Measurements from ENCODE around the gene HID1.

HID1 gene

DNA sequence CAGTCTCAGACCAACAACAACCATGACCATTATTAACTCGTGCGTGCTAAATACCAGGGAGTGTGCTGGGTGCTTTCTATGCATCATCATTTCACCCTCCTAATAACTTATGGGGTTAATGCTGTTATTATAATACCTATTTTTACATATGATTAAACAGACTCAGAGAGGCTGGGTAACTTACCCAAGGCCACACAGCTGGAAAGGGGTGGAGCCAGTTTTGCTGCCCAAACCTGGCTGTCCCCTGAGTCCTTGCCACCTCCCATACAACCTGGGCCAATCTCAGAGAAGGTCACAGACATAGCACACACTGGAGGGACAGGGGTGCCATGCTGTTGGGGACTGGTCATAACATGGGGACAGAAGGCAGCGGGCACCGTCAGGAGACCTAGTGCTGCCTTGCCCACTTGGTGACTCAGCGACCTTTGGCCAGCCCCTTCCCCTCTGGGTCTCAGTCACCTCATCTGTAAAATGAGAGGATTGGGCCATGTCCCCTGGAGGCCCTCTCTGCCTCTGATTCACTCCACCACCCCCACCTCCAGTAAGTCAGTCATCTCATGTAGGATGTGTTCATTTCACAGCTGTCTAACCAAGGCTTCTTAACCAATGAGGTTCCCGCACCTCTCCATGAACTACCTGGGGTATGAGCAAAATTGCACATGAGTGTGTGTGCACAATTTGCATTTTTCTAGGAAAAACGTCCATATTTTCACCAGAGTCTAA is 67.7 kb downstream of the HID1 start:
- TF ChIP-seq FOXM1 (IDR thresholded peaks at IDR 0.05; ENCODE audit: borderline replicate concordance, low read depth) (no peak), TAF1 (IDR thresholded peaks at IDR 0.05; ENCODE audit: low read depth) (no peak), YY1 (IDR thresholded peaks at IDR 0.05; ENCODE audit: low read depth) (no peak), CREB1 (IDR thresholded peaks at IDR 0.05; ENCODE audit: low read depth) (no peak), CEBPB (IDR thresholded peaks at IDR 0.05) (no peak), EGR1 (IDR thresholded peaks at IDR 0.05) (no peak), TEAD4 (IDR thresholded peaks at IDR 0.05) (no peak), RAD21 (IDR thresholded peaks at IDR 0.05; ENCODE audit: low read depth) (no peak), EP300 (IDR thresholded peaks at IDR 0.05; ENCODE audit: borderline replicate concordance) (no peak), REST (IDR thresholded peaks at IDR 0.05; ENCODE audit: low read depth) (no peak), NFIC (IDR thresholded peaks at IDR 0.05) (no peak), TCF12 (IDR thresholded peaks at IDR 0.05; ENCODE audit: low read depth) (no peak), ZBTB7A (IDR thresholded peaks at IDR 0.05; ENCODE audit: low read depth) (no peak)
- TF ChIP-seq, protein P1, sequence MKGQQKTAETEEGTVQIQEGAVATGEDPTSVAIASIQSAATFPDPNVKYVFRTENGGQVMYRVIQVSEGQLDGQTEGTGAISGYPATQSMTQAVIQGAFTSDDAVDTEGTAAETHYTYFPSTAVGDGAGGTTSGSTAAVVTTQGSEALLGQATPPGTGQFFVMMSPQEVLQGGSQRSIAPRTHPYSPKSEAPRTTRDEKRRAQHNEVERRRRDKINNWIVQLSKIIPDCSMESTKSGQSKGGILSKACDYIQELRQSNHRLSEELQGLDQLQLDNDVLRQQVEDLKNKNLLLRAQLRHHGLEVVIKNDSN (IDR thresholded peaks at IDR 0.05), result no peak
- TF ChIP-seq, protein P2, sequence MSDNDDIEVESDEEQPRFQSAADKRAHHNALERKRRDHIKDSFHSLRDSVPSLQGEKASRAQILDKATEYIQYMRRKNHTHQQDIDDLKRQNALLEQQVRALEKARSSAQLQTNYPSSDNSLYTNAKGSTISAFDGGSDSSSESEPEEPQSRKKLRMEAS (IDR thresholded peaks at IDR 0.05), result no peak

- TF ChIP-seq, protein P2 (IDR thresholded peaks at IDR 0.05), result no peak
Observed at GRCh38 chr17:74903671-74904070, 68.9 kb downstream of the HID1 start.

- TF ChIP-seq, protein P1 (IDR thresholded peaks at IDR 0.05), result no peak
- no peak for TF ChIP-seq NFIC (IDR thresholded peaks at IDR 0.05)
- TF ChIP-seq ZBTB7A (IDR thresholded peaks at IDR 0.05; ENCODE audit: low read depth), result no peak
- TF ChIP-seq, protein P2 (IDR thresholded peaks at IDR 0.05), result no peak
- no peak for TF ChIP-seq REST (IDR thresholded peaks at IDR 0.05; ENCODE audit: low read depth)
- TF ChIP-seq TEAD4 (IDR thresholded peaks at IDR 0.05), result no peak
- no peak for TF ChIP-seq FOXM1 (IDR thresholded peaks at IDR 0.05; ENCODE audit: borderline replicate concordance, low read depth)
- TF ChIP-seq CREB1 (IDR thresholded peaks at IDR 0.05; ENCODE audit: low read depth), result no peak
- no peak for TF ChIP-seq EP300 (IDR thresholded peaks at IDR 0.05; ENCODE audit: borderline replicate concordance)
- TF ChIP-seq CEBPB (IDR thresholded peaks at IDR 0.05), result no peak
- TF ChIP-seq YY1 (IDR thresholded peaks at IDR 0.05; ENCODE audit: low read depth), result no peak
- no peak for TF ChIP-seq TCF12 (IDR thresholded peaks at IDR 0.05; ENCODE audit: low read depth)
- no peak for TF ChIP-seq RAD21 (IDR thresholded peaks at IDR 0.05; ENCODE audit: low read depth)
- no peak for TF ChIP-seq TAF1 (IDR thresholded peaks at IDR 0.05; ENCODE audit: low read depth)
- TF ChIP-seq EGR1 (IDR thresholded peaks at IDR 0.05), result no peak
Observed at GRCh38 chr17:74903034-74903433, 69.5 kb downstream of the HID1 start.

DNA sequence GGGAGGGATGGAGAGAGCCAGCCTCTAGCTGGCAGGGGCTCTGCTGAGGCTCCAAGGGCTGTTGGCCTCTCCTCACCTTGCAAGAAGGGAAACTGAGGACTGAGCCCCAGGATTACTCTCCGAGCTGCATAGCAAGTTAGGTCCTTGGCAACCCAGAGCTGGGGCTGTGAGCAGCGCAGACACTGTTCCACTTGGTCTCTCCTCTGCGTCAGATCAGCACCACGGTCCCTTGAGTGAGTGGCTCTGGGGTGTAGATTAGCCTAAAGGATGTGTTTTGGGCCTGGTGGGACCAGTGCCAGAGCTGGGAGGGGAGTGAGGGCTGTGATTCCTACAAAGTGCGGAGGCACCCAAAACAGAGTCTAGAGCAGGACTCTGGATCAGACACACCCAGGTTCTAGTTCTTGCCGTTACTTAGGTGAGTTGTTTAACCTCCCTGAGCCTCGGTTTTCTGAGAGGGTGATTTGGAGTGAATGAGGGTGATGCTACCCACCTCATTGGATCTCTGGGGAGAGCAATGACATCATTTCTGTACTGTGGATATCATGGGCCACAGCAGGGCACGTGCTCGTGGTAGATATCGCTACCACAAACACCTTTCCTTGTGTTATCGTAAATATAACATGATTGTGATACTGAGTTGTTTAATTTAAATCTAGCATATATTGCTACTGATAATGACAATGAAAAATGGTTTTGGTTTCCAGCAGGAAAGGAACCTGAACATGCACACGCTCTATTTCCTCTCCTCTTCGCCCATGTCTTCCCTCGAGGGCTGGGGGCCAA is 71.0 kb downstream of the HID1 start:
- TF ChIP-seq CEBPB (IDR thresholded peaks at IDR 0.05) (no peak), CREB1 (IDR thresholded peaks at IDR 0.05; ENCODE audit: low read depth) (no peak), REST (IDR thresholded peaks at IDR 0.05; ENCODE audit: low read depth) (no peak), TAF1 (IDR thresholded peaks at IDR 0.05; ENCODE audit: low read depth) (no peak), YY1 (IDR thresholded peaks at IDR 0.05; ENCODE audit: low read depth) (no peak), TCF12 (IDR thresholded peaks at IDR 0.05; ENCODE audit: low read depth) (no peak), TEAD4 (IDR thresholded peaks at IDR 0.05) (no peak), EP300 (IDR thresholded peaks at IDR 0.05; ENCODE audit: borderline replicate concordance) (no peak), RAD21 (IDR thresholded peaks at IDR 0.05; ENCODE audit: low read depth) (no peak), NFIC (IDR thresholded peaks at IDR 0.05) (no peak)

All from Ishikawa (cell line).